ENCODE results near the gene CYP3A4. TPM values are rescaled to one million over a fixed set of nuclear protein-coding genes. Genes with fewer than 3 reads are reported as not detected.

The CYP3A4 gene
- total and polyA plus RNA-seq, 2 of the 13 experiments (the other 11 are each of a cell fraction or from before 2014, with no cell fraction given): 0.11 to 0.24 TPM

DNA sequence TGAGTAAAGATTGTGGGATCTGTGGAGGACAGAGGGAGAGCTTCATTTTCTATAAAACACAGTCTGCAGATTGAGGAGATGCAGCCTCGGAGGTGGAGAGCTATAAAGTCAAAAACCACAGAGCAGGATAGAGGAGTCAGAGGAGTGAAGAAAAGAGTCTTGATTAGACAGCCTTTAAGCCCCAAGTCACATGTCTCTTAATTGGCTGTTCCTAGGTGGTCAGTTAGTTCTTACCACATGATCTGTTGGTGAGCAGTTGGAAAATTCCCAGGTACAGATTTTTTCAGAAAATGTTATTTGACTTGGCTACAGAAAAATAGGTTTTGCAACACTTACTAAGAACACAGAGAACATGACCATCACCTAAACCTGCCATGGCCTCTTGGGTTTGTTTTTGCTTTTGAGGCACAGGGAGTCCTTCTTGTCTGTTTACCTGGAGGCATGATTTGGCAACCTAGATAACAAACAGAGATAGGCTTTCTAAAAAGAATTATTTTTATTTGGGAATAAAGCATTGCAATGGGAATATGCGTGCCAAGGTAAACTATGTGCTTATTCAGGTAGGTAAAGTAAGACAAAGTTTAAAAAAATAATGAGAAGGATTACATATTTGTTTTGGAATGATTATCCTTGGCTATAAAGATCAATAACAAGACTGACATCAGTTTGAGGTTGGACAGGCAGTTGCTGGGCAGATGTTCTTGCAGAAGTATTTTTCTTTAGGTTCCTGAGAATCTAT is 43.2 kb upstream of the CYP3A4 start (continued):
- no peak for TF ChIP-seq RNF2 (conservative IDR thresholded peaks at IDR 0.05; ENCODE audit: low read depth)
- no peak for TF ChIP-seq ZNF616 (CRISPR knock-in tag; IDR thresholded peaks at IDR 0.05; ENCODE audit: low read depth)
- TF ChIP-seq, protein P1, sequence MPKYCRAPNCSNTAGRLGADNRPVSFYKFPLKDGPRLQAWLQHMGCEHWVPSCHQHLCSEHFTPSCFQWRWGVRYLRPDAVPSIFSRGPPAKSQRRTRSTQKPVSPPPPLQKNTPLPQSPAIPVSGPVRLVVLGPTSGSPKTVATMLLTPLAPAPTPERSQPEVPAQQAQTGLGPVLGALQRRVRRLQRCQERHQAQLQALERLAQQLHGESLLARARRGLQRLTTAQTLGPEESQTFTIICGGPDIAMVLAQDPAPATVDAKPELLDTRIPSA (CRISPR knock-in tag; IDR thresholded peaks at IDR 0.05; ENCODE audit: borderline replicate concordance): no peak
- TF ChIP-seq ZFP36L2 (CRISPR knock-in tag; IDR thresholded peaks at IDR 0.05): 0 out of 2 replicates have a peak, but pooled peaks have one; percentile 58
- TF ChIP-seq TCF12 (IDR thresholded peaks at IDR 0.05): no peak
- TF ChIP-seq TCF12 (CRISPR knock-in tag; IDR thresholded peaks at IDR 0.05): no peak
- TF ChIP-seq KLF16 (CRISPR knock-in tag; IDR thresholded peaks at IDR 0.05): peak in 1 of 2 experiments; percentile 78; a peak in 2 of 4 replicates
- TF ChIP-seq, protein P2, sequence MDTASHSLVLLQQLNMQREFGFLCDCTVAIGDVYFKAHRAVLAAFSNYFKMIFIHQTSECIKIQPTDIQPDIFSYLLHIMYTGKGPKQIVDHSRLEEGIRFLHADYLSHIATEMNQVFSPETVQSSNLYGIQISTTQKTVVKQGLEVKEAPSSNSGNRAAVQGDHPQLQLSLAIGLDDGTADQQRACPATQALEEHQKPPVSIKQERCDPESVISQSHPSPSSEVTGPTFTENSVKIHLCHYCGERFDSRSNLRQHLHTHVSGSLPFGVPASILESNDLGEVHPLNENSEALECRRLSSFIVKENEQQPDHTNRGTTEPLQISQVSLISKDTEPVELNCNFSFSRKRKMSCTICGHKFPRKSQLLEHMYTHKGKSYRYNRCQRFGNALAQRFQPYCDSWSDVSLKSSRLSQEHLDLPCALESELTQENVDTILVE (CRISPR knock-in tag; IDR thresholded peaks at IDR 0.05): peak; percentile 86
- TF ChIP-seq, protein P3, sequence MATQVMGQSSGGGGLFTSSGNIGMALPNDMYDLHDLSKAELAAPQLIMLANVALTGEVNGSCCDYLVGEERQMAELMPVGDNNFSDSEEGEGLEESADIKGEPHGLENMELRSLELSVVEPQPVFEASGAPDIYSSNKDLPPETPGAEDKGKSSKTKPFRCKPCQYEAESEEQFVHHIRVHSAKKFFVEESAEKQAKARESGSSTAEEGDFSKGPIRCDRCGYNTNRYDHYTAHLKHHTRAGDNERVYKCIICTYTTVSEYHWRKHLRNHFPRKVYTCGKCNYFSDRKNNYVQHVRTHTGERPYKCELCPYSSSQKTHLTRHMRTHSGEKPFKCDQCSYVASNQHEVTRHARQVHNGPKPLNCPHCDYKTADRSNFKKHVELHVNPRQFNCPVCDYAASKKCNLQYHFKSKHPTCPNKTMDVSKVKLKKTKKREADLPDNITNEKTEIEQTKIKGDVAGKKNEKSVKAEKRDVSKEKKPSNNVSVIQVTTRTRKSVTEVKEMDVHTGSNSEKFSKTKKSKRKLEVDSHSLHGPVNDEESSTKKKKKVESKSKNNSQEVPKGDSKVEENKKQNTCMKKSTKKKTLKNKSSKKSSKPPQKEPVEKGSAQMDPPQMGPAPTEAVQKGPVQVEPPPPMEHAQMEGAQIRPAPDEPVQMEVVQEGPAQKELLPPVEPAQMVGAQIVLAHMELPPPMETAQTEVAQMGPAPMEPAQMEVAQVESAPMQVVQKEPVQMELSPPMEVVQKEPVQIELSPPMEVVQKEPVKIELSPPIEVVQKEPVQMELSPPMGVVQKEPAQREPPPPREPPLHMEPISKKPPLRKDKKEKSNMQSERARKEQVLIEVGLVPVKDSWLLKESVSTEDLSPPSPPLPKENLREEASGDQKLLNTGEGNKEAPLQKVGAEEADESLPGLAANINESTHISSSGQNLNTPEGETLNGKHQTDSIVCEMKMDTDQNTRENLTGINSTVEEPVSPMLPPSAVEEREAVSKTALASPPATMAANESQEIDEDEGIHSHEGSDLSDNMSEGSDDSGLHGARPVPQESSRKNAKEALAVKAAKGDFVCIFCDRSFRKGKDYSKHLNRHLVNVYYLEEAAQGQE (IDR thresholded peaks at IDR 0.05; ENCODE audit: borderline replicate concordance in 1 of 2, low read depth in 1 of 2, low read length in 2 of 2): no peak; a peak in 1 of 4 replicates
- no peak for TF ChIP-seq CBX5 (CRISPR knock-in tag; IDR thresholded peaks at IDR 0.05; ENCODE audit: borderline replicate concordance)
- TF ChIP-seq, protein P4, sequence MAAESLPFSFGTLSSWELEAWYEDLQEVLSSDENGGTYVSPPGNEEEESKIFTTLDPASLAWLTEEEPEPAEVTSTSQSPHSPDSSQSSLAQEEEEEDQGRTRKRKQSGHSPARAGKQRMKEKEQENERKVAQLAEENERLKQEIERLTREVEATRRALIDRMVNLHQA (CRISPR knock-in tag; IDR thresholded peaks at IDR 0.05): no peak
- no peak; the same call in 2 of the 3 replicates for TF ChIP-seq MXI1 (IDR thresholded peaks at IDR 0.05; ENCODE audit: borderline replicate concordance, low read depth, low read length)
- TF ChIP-seq ZNF660 (CRISPR knock-in tag; IDR thresholded peaks at IDR 0.05; ENCODE audit: borderline replicate concordance, low read depth): no peak
- TF ChIP-seq, protein P5, sequence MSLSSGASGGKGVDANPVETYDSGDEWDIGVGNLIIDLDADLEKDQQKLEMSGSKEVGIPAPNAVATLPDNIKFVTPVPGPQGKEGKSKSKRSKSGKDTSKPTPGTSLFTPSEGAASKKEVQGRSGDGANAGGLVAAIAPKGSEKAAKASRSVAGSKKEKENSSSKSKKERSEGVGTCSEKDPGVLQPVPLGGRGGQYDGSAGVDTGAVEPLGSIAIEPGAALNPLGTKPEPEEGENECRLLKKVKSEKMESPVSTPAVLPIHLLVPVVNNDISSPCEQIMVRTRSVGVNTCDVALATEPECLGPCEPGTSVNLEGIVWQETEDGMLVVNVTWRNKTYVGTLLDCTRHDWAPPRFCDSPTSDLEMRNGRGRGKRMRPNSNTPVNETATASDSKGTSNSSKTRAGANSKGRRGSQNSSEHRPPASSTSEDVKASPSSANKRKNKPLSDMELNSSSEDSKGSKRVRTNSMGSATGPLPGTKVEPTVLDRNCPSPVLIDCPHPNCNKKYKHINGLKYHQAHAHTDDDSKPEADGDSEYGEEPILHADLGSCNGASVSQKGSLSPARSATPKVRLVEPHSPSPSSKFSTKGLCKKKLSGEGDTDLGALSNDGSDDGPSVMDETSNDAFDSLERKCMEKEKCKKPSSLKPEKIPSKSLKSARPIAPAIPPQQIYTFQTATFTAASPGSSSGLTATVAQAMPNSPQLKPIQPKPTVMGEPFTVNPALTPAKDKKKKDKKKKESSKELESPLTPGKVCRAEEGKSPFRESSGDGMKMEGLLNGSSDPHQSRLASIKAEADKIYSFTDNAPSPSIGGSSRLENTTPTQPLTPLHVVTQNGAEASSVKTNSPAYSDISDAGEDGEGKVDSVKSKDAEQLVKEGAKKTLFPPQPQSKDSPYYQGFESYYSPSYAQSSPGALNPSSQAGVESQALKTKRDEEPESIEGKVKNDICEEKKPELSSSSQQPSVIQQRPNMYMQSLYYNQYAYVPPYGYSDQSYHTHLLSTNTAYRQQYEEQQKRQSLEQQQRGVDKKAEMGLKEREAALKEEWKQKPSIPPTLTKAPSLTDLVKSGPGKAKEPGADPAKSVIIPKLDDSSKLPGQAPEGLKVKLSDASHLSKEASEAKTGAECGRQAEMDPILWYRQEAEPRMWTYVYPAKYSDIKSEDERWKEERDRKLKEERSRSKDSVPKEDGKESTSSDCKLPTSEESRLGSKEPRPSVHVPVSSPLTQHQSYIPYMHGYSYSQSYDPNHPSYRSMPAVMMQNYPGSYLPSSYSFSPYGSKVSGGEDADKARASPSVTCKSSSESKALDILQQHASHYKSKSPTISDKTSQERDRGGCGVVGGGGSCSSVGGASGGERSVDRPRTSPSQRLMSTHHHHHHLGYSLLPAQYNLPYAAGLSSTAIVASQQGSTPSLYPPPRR (CRISPR knock-in tag; IDR thresholded peaks at IDR 0.05; ENCODE audit: borderline replicate concordance): peak; percentile 88; the same call in 1 of the 2 replicates
- TF ChIP-seq ZNF670 (CRISPR knock-in tag; IDR thresholded peaks at IDR 0.05; ENCODE audit: borderline replicate concordance): no peak
- 0 out of 2 replicates have a peak, but pooled peaks have one; percentile 25 for TF ChIP-seq ZFP37 (CRISPR knock-in tag; IDR thresholded peaks at IDR 0.05; ENCODE audit: borderline replicate concordance)

Data from HepG2 (cell line).